Dedifferentiated amniotic fluid mesenchymal stem cell (primary cell): ENCODE results near the gene C10orf62.
A peak's percentile ranks its signal among the peaks of the same experiment; 100 is the strongest.
"Not testable (repeated sequence)": the region's sequence is repeated elsewhere in the genome, so short reads cannot be mapped to it uniquely, and the experiment has no call there.

Experiments
- DNase-seq: peaks from one replicate; pipeline ENCODE4 v3.0.0-alpha.2; 2016; ENCODE audit errors: extremely low spot score

Gene C10orf62, protein sequence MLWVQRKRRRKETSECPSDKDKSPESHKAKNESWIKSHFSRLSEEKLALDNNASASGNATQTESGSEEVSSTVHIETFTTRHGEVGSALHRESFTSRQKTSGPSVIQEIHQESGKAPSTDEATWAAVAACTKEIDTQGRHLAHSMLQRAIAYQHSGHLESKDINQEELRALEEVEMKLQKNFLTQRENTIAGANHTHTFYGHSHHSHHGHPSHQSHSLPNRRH

DNA sequence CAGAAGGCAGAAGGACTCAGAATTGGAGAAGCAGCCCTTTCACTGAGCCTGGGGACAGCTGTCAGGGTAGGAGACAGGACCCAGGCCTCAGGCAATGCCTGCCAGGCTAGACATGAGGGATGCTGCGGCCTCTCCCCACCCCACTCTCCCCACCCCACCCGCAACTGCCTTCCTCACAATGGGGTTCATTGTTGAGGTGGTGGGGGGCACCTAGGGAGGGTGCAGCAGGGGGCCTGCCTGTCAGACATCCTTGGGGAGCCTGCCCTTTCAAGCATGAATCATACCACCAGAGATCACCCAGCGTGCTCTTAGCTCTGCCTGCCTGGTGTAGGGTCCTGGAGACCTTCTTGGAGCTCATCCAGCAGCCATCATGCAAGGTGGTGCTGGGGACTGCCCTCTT lies at the start of gene C10orf62:
Gene C10orf62, plus strand, starts transcription at position 243 of the 400 bp plus-strand sequence. CDS start 177 bp downstream, outside the sequence.
- DNase-seq, result no peak

GRCh38 chr10:97540669-97541500 lies 48.6 kb upstream of the C10orf62 start:
- no peak for DNase-seq

DNA sequence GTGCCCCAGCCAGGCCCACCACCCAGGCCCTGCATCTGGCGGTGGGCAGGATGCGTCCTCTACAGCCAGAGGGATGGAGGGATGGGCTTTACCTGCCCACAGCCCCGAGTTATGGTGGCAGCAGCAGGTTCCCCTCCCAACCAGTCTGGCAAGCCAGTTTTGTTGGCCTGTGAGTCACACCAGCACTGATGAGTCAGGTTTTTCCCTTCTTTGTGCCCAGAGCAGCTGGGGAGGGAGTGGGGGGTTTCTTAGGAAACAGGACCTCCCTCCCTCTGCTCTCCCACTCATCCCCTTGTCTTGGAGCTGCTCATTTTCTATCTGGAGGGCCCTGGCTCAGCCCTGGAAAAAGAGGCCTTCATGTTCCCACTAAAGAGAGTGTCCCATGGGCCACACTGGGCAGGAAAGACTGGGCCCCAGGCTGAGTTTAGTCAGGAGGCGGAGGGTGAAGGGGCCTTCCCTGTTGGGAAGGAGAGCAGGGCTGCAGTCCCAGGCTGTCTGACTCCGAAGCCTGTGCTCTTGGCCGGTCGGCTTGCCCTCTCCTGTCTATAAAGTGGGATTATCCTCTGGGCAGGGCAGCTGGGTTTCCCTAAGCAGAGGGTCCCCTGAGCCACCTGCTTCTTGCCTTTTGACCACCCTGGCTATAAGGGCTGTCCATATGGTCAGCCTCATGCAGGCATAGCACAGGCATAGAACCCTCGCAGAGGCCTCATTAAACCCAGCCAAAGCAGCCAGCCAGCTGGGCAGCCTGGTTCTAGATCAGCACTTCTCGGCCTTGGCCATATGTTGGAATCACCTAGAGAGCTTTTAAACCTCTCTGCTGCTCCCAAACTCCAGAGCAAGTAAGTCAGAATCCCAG lies 47.1 kb upstream of the C10orf62 start:
- peak; percentile 81 for DNase-seq

GRCh38 chr10:97543025-97543546 lies 46.4 kb upstream of the C10orf62 start:
- DNase-seq, result peak; percentile 87

DNA sequence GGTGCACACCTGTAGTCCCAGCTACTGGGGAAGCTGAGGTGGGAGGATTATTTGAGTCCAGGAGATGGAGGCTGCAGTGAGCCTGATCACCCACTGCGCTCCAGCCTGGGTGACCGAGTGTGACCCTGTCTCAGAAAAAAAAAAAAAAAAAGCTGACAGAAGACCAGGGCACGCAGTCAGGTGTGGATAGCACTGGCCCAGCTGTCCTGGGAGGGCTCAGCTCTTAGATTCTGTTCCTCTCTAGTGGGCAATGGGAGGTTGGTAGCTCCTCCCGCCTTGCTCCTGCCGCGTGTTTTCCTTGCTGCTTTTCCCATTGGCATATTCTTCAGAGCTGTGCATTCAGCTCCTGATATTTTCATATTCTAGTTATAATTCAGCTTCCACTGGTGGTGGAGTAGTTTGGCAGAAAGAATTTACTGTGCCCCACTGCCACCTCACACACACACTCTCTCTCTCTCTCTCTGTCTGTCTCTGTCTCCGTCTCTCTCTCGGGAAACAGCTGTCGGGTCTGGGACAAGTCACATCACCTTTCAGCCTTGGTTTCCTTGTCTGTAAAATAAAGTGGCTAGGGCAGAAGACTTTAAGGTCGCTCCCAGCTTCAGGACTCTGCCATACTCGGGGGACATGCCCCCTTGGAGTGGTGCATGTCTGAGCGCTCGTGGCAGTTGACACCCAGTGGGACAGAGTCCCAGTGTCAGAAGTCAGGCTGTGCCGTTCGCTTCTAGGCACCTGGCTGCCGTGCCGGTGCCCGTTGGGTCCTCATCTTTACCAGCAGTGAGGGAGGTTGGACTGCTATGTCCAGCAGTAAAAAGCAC lies 42.9 kb upstream of the C10orf62 start:
- DNase-seq, result no peak

- no peak for DNase-seq
These were observed 42.3 kb upstream of the C10orf62 start for GRCh38 chr10:97547271-97547600.

DNA sequence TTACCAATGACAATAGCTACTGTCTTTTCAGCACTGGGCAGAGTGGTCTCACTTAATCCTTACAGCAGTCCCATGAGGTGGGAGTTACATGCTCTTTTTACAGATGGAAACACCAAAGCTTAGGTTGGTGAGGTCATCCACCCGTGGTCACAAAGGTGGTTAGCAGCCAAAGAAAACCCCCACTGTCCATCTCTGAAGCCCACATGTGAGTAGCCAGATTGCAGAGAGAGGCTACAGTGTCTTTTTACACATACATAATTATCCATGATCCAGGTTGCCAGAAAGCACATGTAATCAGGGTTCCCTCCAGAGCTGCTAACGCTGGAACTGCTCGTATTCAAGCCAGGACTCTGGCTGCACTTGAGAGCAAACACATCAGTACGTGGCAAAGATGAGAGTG lies 41.6 kb upstream of the C10orf62 start:
- no peak for DNase-seq

GRCh38 chr10:97548828-97549455 lies 40.6 kb upstream of the C10orf62 start:
- no peak for DNase-seq

DNA sequence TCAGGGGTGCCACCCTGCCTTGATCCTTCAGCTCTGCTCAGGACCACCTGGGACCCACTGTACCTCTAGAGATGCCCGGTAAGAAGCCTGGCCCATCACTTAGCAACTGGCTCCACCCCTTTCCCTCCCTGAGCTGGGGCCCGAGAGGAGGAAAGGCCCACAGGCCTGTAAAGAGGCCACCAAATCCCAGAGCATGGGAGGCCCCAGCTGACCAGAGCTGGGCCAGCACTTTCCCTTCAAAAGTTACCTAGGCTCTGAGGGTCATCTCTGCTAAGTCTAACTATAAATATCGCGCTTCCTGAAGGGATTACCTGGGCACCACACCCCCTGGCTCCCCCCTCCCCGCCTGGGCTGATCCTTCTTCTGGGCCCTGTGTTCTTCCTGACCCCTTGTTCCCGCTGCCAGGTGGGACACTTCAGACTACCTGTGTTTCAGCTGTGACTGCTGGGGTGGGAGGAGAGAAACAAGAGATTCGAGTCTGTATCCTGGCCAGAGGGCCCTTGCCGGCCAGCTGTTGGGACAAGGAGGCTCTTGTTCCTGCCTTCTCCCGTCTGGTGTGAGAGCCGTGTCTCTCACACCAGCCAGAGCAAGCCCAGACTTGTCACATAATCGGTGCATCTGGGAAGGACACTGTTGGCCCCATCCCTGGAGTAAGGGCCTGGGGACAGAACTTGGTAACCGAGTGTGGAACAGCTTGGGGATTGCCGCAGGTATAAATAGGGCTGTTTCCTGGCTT lies 39.8 kb upstream of the C10orf62 start:
- no peak for DNase-seq

DNA sequence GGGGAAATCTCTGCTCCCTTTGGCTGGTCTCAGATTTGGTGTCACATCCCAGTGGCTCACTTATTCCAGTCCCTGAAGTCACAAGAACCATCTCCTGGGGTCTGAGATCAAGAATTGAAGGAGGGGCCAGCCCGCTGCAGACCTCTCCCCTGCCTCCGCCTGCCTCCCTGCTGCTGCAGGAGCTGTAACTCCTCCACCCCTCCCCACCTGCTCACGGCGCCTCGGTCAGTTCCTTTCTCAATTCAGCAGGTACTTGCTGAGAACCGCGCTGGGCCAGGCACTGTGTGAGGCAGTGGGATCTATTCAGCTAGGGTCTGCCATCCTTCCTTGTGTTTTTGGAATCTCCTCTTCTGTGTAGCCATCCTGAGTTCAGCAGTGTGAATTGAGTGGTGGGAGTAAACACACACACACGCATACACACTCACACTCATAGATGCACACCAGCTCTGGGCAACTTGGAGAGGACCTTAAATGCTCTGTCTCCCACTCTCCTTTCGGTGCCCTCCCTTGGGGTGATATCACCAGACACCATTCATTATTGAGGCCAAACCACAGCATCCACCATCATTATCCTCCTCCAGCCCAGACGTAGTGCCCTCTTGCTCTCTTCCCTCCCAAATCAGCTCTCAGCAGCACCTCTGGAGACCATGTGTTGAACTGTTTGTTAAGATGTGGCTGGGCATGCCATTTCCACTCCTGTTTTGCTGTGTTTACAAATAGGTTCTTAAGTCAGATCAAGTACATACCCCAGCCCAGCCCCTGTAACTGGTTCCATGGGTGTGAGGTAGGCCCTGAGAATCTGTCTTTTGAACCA lies 39.0 kb upstream of the C10orf62 start:
- no peak for DNase-seq

- no peak for DNase-seq
These were observed 38.2 kb upstream of the C10orf62 start for GRCh38 chr10:97551271-97551670.

GRCh38 chr10:97553575-97554031 lies 35.9 kb upstream of the C10orf62 start:
- peak; percentile 75 for DNase-seq

- not testable (repeated sequence) for DNase-seq
These were observed 35.2 kb upstream of the C10orf62 start for GRCh38 chr10:97554336-97554735.

DNA sequence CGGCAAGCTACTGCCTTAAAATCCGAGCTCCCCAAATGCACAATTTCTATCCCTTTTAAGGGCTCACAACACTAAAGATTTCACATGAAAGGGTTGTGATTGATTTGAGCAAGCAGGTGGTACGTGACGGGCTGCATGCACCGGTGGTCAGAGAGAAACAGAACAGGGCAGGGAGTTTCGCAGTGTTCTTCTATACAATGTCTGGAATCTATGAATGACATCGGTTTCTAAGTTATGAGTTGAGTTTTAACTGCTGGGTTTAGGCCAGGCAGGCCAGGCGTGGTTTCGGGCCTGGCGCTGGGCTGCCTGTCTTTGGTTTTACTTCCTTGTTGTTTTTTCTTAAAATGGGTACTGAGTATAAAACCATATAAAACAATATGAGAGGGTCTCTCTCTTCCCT lies 34.0 kb upstream of the C10orf62 start:
- DNase-seq, result not testable (repeated sequence)

- not testable (repeated sequence) for DNase-seq
These were observed 28.7 kb upstream of the C10orf62 start for GRCh38 chr10:97560731-97561381.

DNA sequence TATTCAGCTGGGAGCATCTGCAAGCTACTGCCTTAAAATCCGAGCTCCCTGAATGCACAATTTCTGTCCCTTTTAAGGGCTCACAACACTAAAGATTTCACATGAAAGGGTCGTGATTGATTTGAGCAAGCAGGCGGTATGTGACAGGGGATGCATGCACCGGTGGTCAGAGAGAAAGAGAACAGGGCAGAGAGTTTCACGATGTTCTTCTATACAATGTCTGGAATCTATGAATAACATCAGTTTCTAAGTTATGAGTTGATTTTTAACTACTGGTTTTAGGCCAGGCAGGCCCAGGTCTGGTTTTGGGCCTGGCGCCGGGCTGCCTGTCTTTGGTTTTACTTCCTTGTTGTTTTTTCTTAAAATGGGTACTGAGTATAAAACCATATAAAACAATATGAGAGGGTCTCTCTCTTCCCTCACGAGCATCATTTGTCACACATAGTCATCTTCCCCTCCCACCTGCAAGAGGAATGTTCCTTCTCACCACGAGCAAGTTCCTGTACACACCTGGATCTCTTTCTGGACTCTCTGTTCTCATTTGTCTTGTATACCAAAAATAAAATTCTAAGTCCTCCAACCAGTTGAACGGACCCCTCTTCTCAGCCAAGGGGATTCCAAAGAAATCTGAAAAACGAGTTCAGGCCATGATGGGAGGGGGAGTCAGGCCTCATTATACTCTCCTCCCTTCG lies 28.0 kb upstream of the C10orf62 start:
- not testable (repeated sequence) for DNase-seq

- DNase-seq, result not testable (repeated sequence)
These were observed 27.2 kb upstream of the C10orf62 start for GRCh38 chr10:97562329-97562728.

DNA sequence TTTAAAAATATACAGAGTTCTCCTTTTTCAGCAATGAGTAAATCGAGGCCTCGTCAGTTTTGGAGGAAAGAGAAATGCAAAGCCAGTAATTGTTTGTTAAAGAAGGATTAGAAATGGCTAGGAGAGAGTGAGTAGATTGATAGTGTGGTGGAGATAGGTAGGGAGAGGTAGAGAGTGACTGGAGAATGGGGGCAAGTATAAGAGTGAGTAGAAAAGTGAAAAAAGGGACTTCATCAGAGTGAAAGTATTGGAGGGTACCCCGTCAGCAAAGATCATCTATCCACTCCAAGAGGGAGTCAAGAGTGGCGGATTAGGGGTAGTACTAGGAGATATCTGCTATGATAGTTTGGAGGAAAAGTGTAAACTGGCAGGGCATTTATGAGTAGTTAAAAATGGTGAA lies 26.2 kb upstream of the C10orf62 start:
- no peak for DNase-seq
